Raji (cell line): ENCODE measurements around the gene CLDN19.

Experiments used
- POLR2A ChIP-seq: IDR thresholded peaks from 2 replicates; pipeline ENCODE4 v1.6.1; 2011; ENCODE audit warnings: low read depth, low read length, control low read depth; ENCODE audit not compliant: insufficient read depth

The CLDN19 gene

GRCh38 chr1:42765832-42766740 lies 26.1 kb upstream of the CLDN19 start:
- no peak for TF ChIP-seq POLR2A

- no peak for TF ChIP-seq POLR2A
Measured at GRCh38 chr1:42765269-42765668, 25.2 kb upstream of the CLDN19 start.

- no peak for TF ChIP-seq POLR2A
Measured at GRCh38 chr1:42762269-42762668, 22.2 kb upstream of the CLDN19 start.

GRCh38 chr1:42761567-42761966 lies 21.5 kb upstream of the CLDN19 start:
- no peak for TF ChIP-seq POLR2A

- no peak for TF ChIP-seq POLR2A
Measured at GRCh38 chr1:42759114-42759513, 19.1 kb upstream of the CLDN19 start.

GRCh38 chr1:42758641-42759040 lies 18.6 kb upstream of the CLDN19 start:
- no peak for TF ChIP-seq POLR2A

- no peak for TF ChIP-seq POLR2A
Measured at GRCh38 chr1:42757892-42758275, 17.8 kb upstream of the CLDN19 start.

- no peak for TF ChIP-seq POLR2A
Measured at GRCh38 chr1:42756956-42757891, 17.2 kb upstream of the CLDN19 start.

- TF ChIP-seq POLR2A: no peak
Measured at GRCh38 chr1:42753070-42753469, 13.0 kb upstream of the CLDN19 start.

- no peak for TF ChIP-seq POLR2A
Measured at GRCh38 chr1:42752284-42752683, 12.2 kb upstream of the CLDN19 start.

GRCh38 chr1:42750041-42750440 lies 10.0 kb upstream of the CLDN19 start:
- TF ChIP-seq POLR2A: no peak

GRCh38 chr1:42748461-42749410 lies 8.7 kb upstream of the CLDN19 start:
- no peak for TF ChIP-seq POLR2A

- TF ChIP-seq POLR2A: no peak
Measured at GRCh38 chr1:42748021-42748420, 8.0 kb upstream of the CLDN19 start.

GRCh38 chr1:42747125-42747524 lies 7.1 kb upstream of the CLDN19 start:
- TF ChIP-seq POLR2A: no peak

GRCh38 chr1:42746436-42747105 lies 6.5 kb upstream of the CLDN19 start:
- TF ChIP-seq POLR2A: no peak

- TF ChIP-seq POLR2A: no peak
Measured at GRCh38 chr1:42745851-42746250, 5.8 kb upstream of the CLDN19 start.
